Spleen (tissue), 11 donors: ENCODE data around the gene CAMTA1. TPM values are rescaled to one million over a fixed set of nuclear protein-coding genes. Genes with fewer than 3 reads are reported as not detected.

Experiments used
- DNase-seq: peaks from one replicate; pipeline ENCODE4 v3.0.0-alpha.2; 2020
- H3K27ac ChIP-seq, 8 donors: fragments of 200-600 bp; sonication (generic) in 7 of 8; 1 replicate in 4 of 8; 2 replicates in 4 of 8; pipeline versions ENCODE4 v1.5.0 to v1.8.0; 2016 to 2021; ENCODE audit warnings: inconsistent platforms in 4 of 8, mild to moderate bottlenecking in 4 of 8, moderate library complexity in 1 of 8
- H3K27me3 ChIP-seq, 7 donors: fragments of 200-600 bp; sonication (generic) in 6 of 7; replicated peaks in 1 of 7; 1 replicate in 4 of 7; 2 replicates in 3 of 7; pipeline versions ENCODE4 v1.5.0 to v1.8.0; 2016 to 2021; ENCODE audit warnings: inconsistent platforms in 3 of 7, mild to moderate bottlenecking in 1 of 7
- H3K36me3 ChIP-seq, 6 donors: fragments of 200-600 bp; sonication (generic) in 5 of 6; 1 replicate in 4 of 6; 2 replicates in 2 of 6; pipeline versions ENCODE4 v1.5.0 to v1.8.0; 2016 to 2021; ENCODE audit warnings: inconsistent platforms in 2 of 6
- H3K4me1 ChIP-seq, 6 donors: fragments of 200-600 bp; sonication (generic) in 5 of 6; 1 replicate in 3 of 6; 2 replicates in 3 of 6; pipeline versions ENCODE4 v1.5.0 to v1.8.0; 2016 to 2021; ENCODE audit warnings: inconsistent platforms in 3 of 6
- H3K4me3 ChIP-seq, 8 donors: fragments of 200-600 bp; sonication (generic) in 7 of 8; 1 replicate in 4 of 8; 2 replicates in 4 of 8; pipeline versions ENCODE4 v1.5.0 to v1.8.0; 2016 to 2021; ENCODE audit warnings: inconsistent platforms in 4 of 8, mild to moderate bottlenecking in 4 of 8, moderate library complexity in 2 of 8
- H3K9me3 ChIP-seq, 8 donors: fragments of 200-600 bp; sonication (generic) in 7 of 8; 1 replicate in 4 of 8; 2 replicates in 4 of 8; pipeline versions ENCODE4 v1.5.0 to v1.8.0; 2016 to 2021; ENCODE audit warnings: inconsistent platforms in 4 of 8
- CTCF ChIP-seq, 11 experiments: fragments of 200-600 bp in 7 of 11; fragments of 450-650 bp in 4 of 11; sonication (generic) in 4 of 11; IDR thresholded peaks in 8 of 11; conservative IDR thresholded peaks in 3 of 11; 1 replicate in 7 of 11; 2 replicates in 4 of 11; pipeline versions ENCODE4 v1.4.0 to v1.8.0; 2016 to 2021; ENCODE audit warnings: antibody characterized with exemption in 11 of 11, inconsistent platforms in 4 of 11, mild to moderate bottlenecking in 1 of 11
- POLR2A ChIP-seq, 3 donors: fragments of 450-650 bp; IDR thresholded peaks; one replicate each; pipeline ENCODE4 v1.5.1; 2017; ENCODE audit warnings: antibody characterized with exemption in 3 of 3, mild to moderate bottlenecking in 1 of 3
- POLR2AphosphoS5 ChIP-seq, 3 donors: sonication (generic); formaldehyde crosslinking; IDR thresholded peaks; one replicate each; pipeline ENCODE4 v1.5.1; 2017; ENCODE audit warnings: antibody characterized with exemption in 3 of 3
- WGBS, 5 donors: extraction: QIAGEN DNeasy Blood & Tissue Kit in 3 of 5; methylation state at CpG; one replicate each; pipeline versions ENCODE4 v1.1.5 to v1.1.7; 2013 to 2018; 5-methylcytosine and 5-hydroxymethylcytosine counted together
- intact Hi-C: fragments of 100-400 bp; cut with DNase I; formaldehyde crosslinking; loops from one replicate; pipeline ENCODE4 v1.15.0; 2023; ENCODE audit warnings: low total_unique reads
- polyA plus RNA-seq, 3 donors: library from polyadenylated mRNA; stranded (reverse); fragments of 200-250 nt; gene quantifications; one replicate each; pipeline ENCODE4 v1.2.1, GENCODE V29; 2013
- total RNA-seq, 7 donors: library from RNA; depleted of rRNA in 3 of 7; stranded (reverse); fragments of >200 nt in 3 of 7; fragmentation: NEBNext Ultra II Directional in 4 of 7; extraction: Animal tissue kit (Norgen Biotek cat#: 25700) in 4 of 7; gene quantifications; one replicate each; pipeline versions ENCODE4 v1.1.0 to v1.2.1, GENCODE V29; 2016 to 2021
- donor health status: healthy with polysubstance abuse.
- donor health status: DM: no; HTN: no; CAD: no; lungs with moderate emphysema.
- donor health status: DM: no; HTN: no; CAD: no.
- donor health status: Bipolar disorder and iron deficiency.
- donor health status: healthy.
- donor health status: DM: no; HTN: no; CAD: no.
- donor health status: DM: yes; HTN: yes; CAD: no.

The CAMTA1 gene
- total and polyA plus RNA-seq, 10 donors, result 53.0 to 106 (median 77.3) TPM

- DNase-seq, result no peak
- Histone ChIP-seq H3K4me1 (no peaks in the 10 kb centered on the region), H3K27ac (no peak overlapping the region), H3K36me3 (no peaks in the 10 kb centered on the region), H3K9me3 (no peaks in the 10 kb centered on the region), H3K4me3 (no peak overlapping the region), H3K27me3 (peaks cover 0 to 22% (median 0%) of the 10 kb centered on the region in 7 donors)
- intact Hi-C loops, result no loop called here
- WGBS, 5 donors, result 81 to 85% (median 83%) methylated on average over 13 of the region's 13 CpGs
- TF ChIP-seq POLR2A (IDR thresholded peaks at IDR 0.05) (no peak), CTCF (IDR thresholded peaks at IDR 0.05 in 8 of 11, conservative IDR thresholded peaks at IDR 0.05 in 3 of 11) (no peak), POLR2AphosphoS5 (IDR thresholded peaks at IDR 0.05) (no peak)
These were observed 225.4 kb downstream of the CAMTA1 start for GRCh38 chr1:7010534-7011200.

GRCh38 chr1:7011826-7012225 lies 226.6 kb downstream of the CAMTA1 start:
- Histone ChIP-seq H3K36me3 (no peaks in the 10 kb centered on the region), H3K27me3 (peaks cover 0 to 22% (median 0%) of the 10 kb centered on the region in 7 donors), H3K4me3 (peak overlapping the region in 1 of 8 donors; percentile 27), H3K27ac (no peak overlapping the region), H3K4me1 (no peaks in the 10 kb centered on the region), H3K9me3 (no peaks in the 10 kb centered on the region)
- intact Hi-C loops, result no loop called here
- WGBS, 5 donors, result 72 to 87% (median 81%) methylated on average over 9 of the region's 9 CpGs
- no peak for DNase-seq
- TF ChIP-seq CTCF (IDR thresholded peaks at IDR 0.05 in 8 of 11, conservative IDR thresholded peaks at IDR 0.05 in 3 of 11) (no peak), POLR2A (IDR thresholded peaks at IDR 0.05) (no peak), POLR2AphosphoS5 (IDR thresholded peaks at IDR 0.05) (no peak)

- peaks cover 0 to 22% (median 0%) of the 10 kb centered on the region in 7 donors for H3K27me3 ChIP-seq
- no peaks in the 10 kb centered on the region for H3K4me1 ChIP-seq
- TF ChIP-seq CTCF (IDR thresholded peaks at IDR 0.05 in 8 of 11, conservative IDR thresholded peaks at IDR 0.05 in 3 of 11) (no peak), POLR2A (IDR thresholded peaks at IDR 0.05) (no peak), POLR2AphosphoS5 (IDR thresholded peaks at IDR 0.05) (no peak)
- WGBS, 5 donors, result 69 to 76% (median 73%) methylated on average over 14 of the region's 14 CpGs
- DNase-seq, result no peak
- H3K27ac ChIP-seq, result no peak overlapping the region
- no peaks in the 10 kb centered on the region for H3K9me3 ChIP-seq
- H3K36me3 ChIP-seq, result no peaks in the 10 kb centered on the region
- intact Hi-C loops, result no loop called here
- peak overlapping the region in 1 of 8 donors; percentile 27 for H3K4me3 ChIP-seq
These were observed 227.2 kb downstream of the CAMTA1 start for GRCh38 chr1:7012461-7012924.

- 79 to 89% (median 82%) methylated on average over 15 to 18 of the region's 18 CpGs for WGBS, 5 donors
- intact Hi-C loops, result no loop called here
- Histone ChIP-seq H3K4me3 (no peak overlapping the region), H3K4me1 (no peaks in the 10 kb centered on the region), H3K9me3 (no peaks in the 10 kb centered on the region), H3K27ac (no peak overlapping the region), H3K36me3 (no peaks in the 10 kb centered on the region), H3K27me3 (peaks cover 0 to 22% (median 0%) of the 10 kb centered on the region in 7 donors)
- no peak for TF ChIP-seq POLR2A (IDR thresholded peaks at IDR 0.05)
- TF ChIP-seq POLR2AphosphoS5 (IDR thresholded peaks at IDR 0.05), result no peak
- TF ChIP-seq CTCF (IDR thresholded peaks at IDR 0.05 in 8 of 11, conservative IDR thresholded peaks at IDR 0.05 in 3 of 11), result no peak
- no peak for DNase-seq
These were observed 228.8 kb downstream of the CAMTA1 start for GRCh38 chr1:7013833-7014639.
